ENCODE data around the gene ZNF432.

The ZNF432 gene

GRCh38 chr19:52007806-52008557 is 40.7 kb downstream of the ZNF432 start, which contains the start of gene ZNF615:
TSS of gene ZNF615 (minus strand) at chr19:52008211. CDS start at chr19:52003711, 4,500 bp downstream.
- peak; percentile 84 for DNase-seq

- no peak for DNase-seq
These were observed 41.2 kb downstream of the ZNF432 start for GRCh38 chr19:52007451-52007805.

- DNase-seq = no peak
These were observed 54.5 kb downstream of the ZNF432 start for GRCh38 chr19:51994048-51994644.

GRCh38 chr19:51993422-51993821 is 55.2 kb downstream of the ZNF432 start:
- DNase-seq = no peak

- peak; percentile 98 for DNase-seq
These were observed 62.0 kb downstream of the ZNF432 start, which contains the start of gene ZNF350 for GRCh38 chr19:51986309-51987291. TSS of gene ZNF350 (minus strand) at chr19:51986840. CDS start at chr19:51974360, 12,480 bp downstream.

- DNase-seq = no peak
These were observed 65.3 kb downstream of the ZNF432 start for GRCh38 chr19:51983361-51983760.
